Measurements from ENCODE around the gene SLC6A17.

SLC6A17 gene

GRCh38 chr1:110205591-110206155 is 55.4 kb downstream of the SLC6A17 start:
- no peak for DNase-seq

GRCh38 chr1:110206261-110206920 is 56.1 kb downstream of the SLC6A17 start:
- DNase-seq: no peak

GRCh38 chr1:110207831-110208230 is 57.5 kb downstream of the SLC6A17 start:
- peak in 1 of 2 donors; percentile 81 for DNase-seq

- no peak for DNase-seq
These were observed 58.8 kb downstream of the SLC6A17 start for GRCh38 chr1:110208916-110209645.

- peak; percentile 72 to 78 for DNase-seq
These were observed 59.7 kb downstream of the SLC6A17 start, which contains the start of gene KCNC4 for GRCh38 chr1:110209715-110210603. KCNC4 (plus strand) TSS chr1:110210314; CDS start chr1:110211500, 1,186 bp downstream.

- DNase-seq: peak; percentile 27 to 35
These were observed 60.6 kb downstream of the SLC6A17 start for GRCh38 chr1:110210604-110211495.

- peak; percentile 14 for DNase-seq
These were observed 61.3 kb downstream of the SLC6A17 start for GRCh38 chr1:110211496-110212168.

GRCh38 chr1:110212169-110213142 is 62.2 kb downstream of the SLC6A17 start:
- DNase-seq: no peak

- no peak for DNase-seq
These were observed 62.8 kb downstream of the SLC6A17 start for GRCh38 chr1:110213143-110213540.

GRCh38 chr1:110214454-110215404 is 64.4 kb downstream of the SLC6A17 start:
- no peak for DNase-seq

GRCh38 chr1:110215621-110216515 is 65.6 kb downstream of the SLC6A17 start:
- DNase-seq: no peak

- DNase-seq: no peak
These were observed 66.7 kb downstream of the SLC6A17 start for GRCh38 chr1:110216844-110217444.

- no peak for DNase-seq
These were observed 67.8 kb downstream of the SLC6A17 start for GRCh38 chr1:110218137-110218536.

- DNase-seq: no peak
These were observed 68.4 kb downstream of the SLC6A17 start for GRCh38 chr1:110218739-110219138.

GRCh38 chr1:110220324-110220723 is 70.0 kb downstream of the SLC6A17 start:
- no peak for DNase-seq

- DNase-seq: no peak
These were observed 70.8 kb downstream of the SLC6A17 start for GRCh38 chr1:110221119-110221518.

- no peak for DNase-seq
These were observed 72.8 kb downstream of the SLC6A17 start for GRCh38 chr1:110223127-110223526.

Measured in inflammatory macrophage treated with lipopolysaccharide for 1 hour (primary cell).